ENCODE measurements around the gene POLDIP3.
A peak's percentile ranks its signal among the peaks of the same experiment; 100 is the strongest.

The POLDIP3 gene

GRCh38 chr22:42614312-42615091 is at the start of gene POLDIP3:
POLDIP3 (minus strand) TSS chr22:42614883; CDS start chr22:42614857, 26 bp downstream.
- DNase-seq (ENCODE audit: low read depth in 3 of 3) = peak; percentile 97 to 99 (median 98)

- peak; percentile 57 to 79 (median 67) for DNase-seq (ENCODE audit: low read depth in 3 of 3)
Observed at GRCh38 chr22:42661985-42662831, 47.5 kb upstream of the POLDIP3 start.

GRCh38 chr22:42656578-42656977 is 41.9 kb upstream of the POLDIP3 start:
- no peak for DNase-seq (ENCODE audit: low read depth in 3 of 3)

- no peak for DNase-seq (ENCODE audit: low read depth in 3 of 3)
Observed at GRCh38 chr22:42655693-42656092, 41.0 kb upstream of the POLDIP3 start.

- no peak for DNase-seq (ENCODE audit: low read depth in 3 of 3)
Observed at GRCh38 chr22:42654436-42655073, 39.9 kb upstream of the POLDIP3 start.

GRCh38 chr22:42653999-42654398 is 39.3 kb upstream of the POLDIP3 start:
- DNase-seq (ENCODE audit: low read depth in 3 of 3) = no peak

GRCh38 chr22:42651134-42651533 is 36.5 kb upstream of the POLDIP3 start:
- DNase-seq (ENCODE audit: low read depth in 3 of 3) = no peak

GRCh38 chr22:42649246-42650099 is 34.8 kb upstream of the POLDIP3 start, which contains the start of gene CYB5R3:
CYB5R3 (minus strand) TSS chr22:42649392; CDS start chr22:42649315, 77 bp downstream.
- peak; percentile 54 to 83 (median 69) for DNase-seq (ENCODE audit: low read depth in 3 of 3)

GRCh38 chr22:42648368-42649245 is 33.9 kb upstream of the POLDIP3 start:
- DNase-seq (ENCODE audit: low read depth in 3 of 3) = peak in 2 of 3 experiments; percentile 16 to 17

- no peak for DNase-seq (ENCODE audit: low read depth in 3 of 3)
Observed at GRCh38 chr22:42648017-42648367, 33.3 kb upstream of the POLDIP3 start.

GRCh38 chr22:42646569-42647525 is 32.2 kb upstream of the POLDIP3 start:
- DNase-seq (ENCODE audit: low read depth in 3 of 3) = no peak

- DNase-seq (ENCODE audit: low read depth in 3 of 3) = no peak
Observed at GRCh38 chr22:42645938-42646568, 31.4 kb upstream of the POLDIP3 start.

- DNase-seq (ENCODE audit: low read depth in 3 of 3) = no peak
Observed at GRCh38 chr22:42645341-42645937, 30.8 kb upstream of the POLDIP3 start.

GRCh38 chr22:42644422-42645340 is 30.0 kb upstream of the POLDIP3 start:
- no peak for DNase-seq (ENCODE audit: low read depth in 3 of 3)

GRCh38 chr22:42643634-42644421 is 29.1 kb upstream of the POLDIP3 start:
- no peak for DNase-seq (ENCODE audit: low read depth in 3 of 3)

Data from stimulated activated CD4-positive, alpha-beta T cell treated with anti-CD3 and anti-CD28 coated beads, TNF-alpha, amount 100 ng/mL, for 24 hours (primary cell).